Hepatocyte (in vitro differentiated cells): ENCODE data around the gene SIGLEC5.

ENCODE experiments used
- CTCF ChIP-seq: fragments of 200-600 bp; sonication (generic); IDR thresholded peaks from 2 replicates; pipeline ENCODE4 v1.5.1; 2016; ENCODE audit warnings: antibody characterized with exemption, mild to moderate bottlenecking; ENCODE audit not compliant: poor library complexity
- EZH2 ChIP-seq: fragments of 200-600 bp; sonication (generic); IDR thresholded peaks from 2 replicates; pipeline ENCODE4 v1.6.1; 2016; ENCODE audit warnings: antibody characterized with exemption, mild to moderate bottlenecking, borderline replicate concordance
- EZH2phosphoT487 ChIP-seq: fragments of 200-600 bp; sonication (generic); IDR thresholded peaks from one replicate; pipeline ENCODE4 v1.6.1; 2018; ENCODE audit warnings: antibody characterized with exemption, mild to moderate bottlenecking, low read depth, moderate library complexity; ENCODE audit not compliant: unreplicated experiment, severe bottlenecking

GRCh38 chr19:51652266-51652665, 22.1 kb upstream of the SIGLEC5 start:
- no peak for TF ChIP-seq EZH2
- no peak for TF ChIP-seq EZH2phosphoT487
- TF ChIP-seq CTCF: no peak
